Transverse colon (tissue), 3 donors: ENCODE data around the gene SPRYD4.

Experiments used
- CTCF ChIP-seq, 5 experiments: fragments of 200-600 bp in 3 of 5; fragments of 450-650 bp in 2 of 5; sonication (generic) in 3 of 5; IDR thresholded peaks; 1 replicate in 2 of 5; 2 replicates in 3 of 5; pipeline ENCODE4 v1.5.1; 2016 to 2017; ENCODE audit warnings: antibody characterized with exemption in 5 of 5, inconsistent platforms in 3 of 5, mild to moderate bottlenecking in 2 of 5, moderate library complexity in 1 of 5
- POLR2A ChIP-seq: fragments of 450-650 bp; IDR thresholded peaks from one replicate; pipeline ENCODE4 v1.6.1; 2016; ENCODE audit warnings: antibody characterized with exemption, mild to moderate bottlenecking, moderate library complexity

- TF ChIP-seq CTCF (IDR thresholded peaks at IDR 0.05): no peak
- TF ChIP-seq POLR2A: no peak
These were observed 5.8 kb upstream of the SPRYD4 start for GRCh38 chr12:56462565-56462964.
